BJ (cell line): ENCODE data around the gene DLG2. TPM values are rescaled to one million over a fixed set of nuclear protein-coding genes. Genes with fewer than 3 reads are reported as not detected.

Experiments used
- CTCF ChIA-PET: fragments of 350-600 bp; formaldehyde crosslinking; extraction: SDS; loops from one replicate; lab custom pipeline; 2021; ENCODE audit warnings: antibody characterized with exemption, inconsistent platforms; lab: Yijun Ruan, JAX
- POLR2A ChIA-PET: fragments of 300-600 bp; sonication (Branson Sonifier 250); formaldehyde crosslinking; extraction: SDS; loops from one replicate; lab custom pipeline; 2021; ENCODE audit warnings: antibody characterized with exemption; lab: Charles Lee
- DNase-seq: peaks from one replicate; pipeline ENCODE4 v3.0.0-alpha.2; 2011; ENCODE audit warnings: low read depth
- H3K27me3 ChIP-seq: 2 replicates; pipeline ENCODE4 v1.6.0; 2011; ENCODE audit warnings: low read length; ENCODE audit not compliant: control insufficient read depth, insufficient read depth
- H3K36me3 ChIP-seq: 2 replicates; pipeline ENCODE4 v1.5.1; 2011; ENCODE audit warnings: low read length; ENCODE audit not compliant: control insufficient read depth, insufficient read depth
- H3K4me3 ChIP-seq: 2 replicates; pipeline ENCODE4 v1.5.1; 2011; ENCODE audit warnings: low read depth, mild to moderate bottlenecking, control low read depth, low read length
- polyA plus RNA-seq: library from polyadenylated mRNA; depleted of rRNA; stranded (reverse); fragments of >200 nt; gene quantifications from 2 replicates; pipeline ENCODE4 v1.2.3, GENCODE V29; 2011
- TF ChIP-seq, protein P1 (sequence below): IDR thresholded peaks from 2 replicates; pipeline ENCODE4 v1.5.1; 2011; ENCODE audit warnings: low read depth, mild to moderate bottlenecking, control low read depth, inconsistent platforms, low read length, moderate library complexity; ENCODE audit not compliant: insufficient read depth

The DLG2 gene
- polyA plus RNA-seq, 1 experiment, result 0.28 TPM

DNA sequence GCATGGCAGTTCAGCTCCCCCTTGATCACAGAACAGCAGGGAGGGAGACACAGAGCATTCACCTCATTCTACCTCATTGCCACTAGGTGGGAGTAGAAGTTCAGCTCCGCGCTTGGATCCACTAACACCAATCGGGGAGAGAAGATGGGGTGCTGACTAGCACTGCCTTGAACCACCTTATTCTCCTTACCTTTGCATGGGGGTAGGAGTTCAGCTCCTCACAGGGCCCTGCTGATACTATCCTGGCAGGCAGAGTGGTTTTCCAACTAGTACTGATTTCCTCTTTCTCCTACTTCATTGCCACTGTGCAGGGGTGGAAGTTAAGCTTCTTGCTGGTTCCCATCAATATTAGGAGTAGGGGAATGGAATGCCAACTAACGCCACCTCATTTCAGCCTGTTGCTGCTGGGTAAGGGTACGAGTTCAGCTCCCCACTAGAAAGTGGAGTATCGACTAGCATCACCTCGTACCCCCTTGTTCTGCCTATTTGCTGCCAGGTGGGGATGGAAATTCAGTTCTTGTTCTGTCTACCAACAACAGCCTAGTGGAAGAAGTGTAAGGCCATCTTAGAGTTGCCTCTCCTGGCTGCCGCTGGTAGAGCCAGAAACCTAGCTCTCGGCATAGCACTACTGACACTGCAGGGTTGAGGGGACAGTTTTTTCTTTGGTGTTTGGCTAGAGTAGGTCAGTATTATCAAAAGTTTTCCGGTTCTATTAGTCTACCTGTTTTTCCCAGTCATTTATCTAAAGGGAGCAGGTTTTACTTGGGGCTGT, 1790.1 kb downstream of the DLG2 start:
- DNase-seq, result no peak
- 0 out of 2 replicates have a peak, but pooled peaks cover 1% of the 10 kb centered on the region for H3K27me3 ChIP-seq
- TF ChIP-seq, protein P1, sequence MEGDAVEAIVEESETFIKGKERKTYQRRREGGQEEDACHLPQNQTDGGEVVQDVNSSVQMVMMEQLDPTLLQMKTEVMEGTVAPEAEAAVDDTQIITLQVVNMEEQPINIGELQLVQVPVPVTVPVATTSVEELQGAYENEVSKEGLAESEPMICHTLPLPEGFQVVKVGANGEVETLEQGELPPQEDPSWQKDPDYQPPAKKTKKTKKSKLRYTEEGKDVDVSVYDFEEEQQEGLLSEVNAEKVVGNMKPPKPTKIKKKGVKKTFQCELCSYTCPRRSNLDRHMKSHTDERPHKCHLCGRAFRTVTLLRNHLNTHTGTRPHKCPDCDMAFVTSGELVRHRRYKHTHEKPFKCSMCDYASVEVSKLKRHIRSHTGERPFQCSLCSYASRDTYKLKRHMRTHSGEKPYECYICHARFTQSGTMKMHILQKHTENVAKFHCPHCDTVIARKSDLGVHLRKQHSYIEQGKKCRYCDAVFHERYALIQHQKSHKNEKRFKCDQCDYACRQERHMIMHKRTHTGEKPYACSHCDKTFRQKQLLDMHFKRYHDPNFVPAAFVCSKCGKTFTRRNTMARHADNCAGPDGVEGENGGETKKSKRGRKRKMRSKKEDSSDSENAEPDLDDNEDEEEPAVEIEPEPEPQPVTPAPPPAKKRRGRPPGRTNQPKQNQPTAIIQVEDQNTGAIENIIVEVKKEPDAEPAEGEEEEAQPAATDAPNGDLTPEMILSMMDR, result peak; percentile 77
- no peak overlapping the region for H3K4me3 ChIP-seq
- POLR2A ChIA-PET, result interaction anchor here (0.5 kb wide), 1 partner anchor 405 kb away, joined by 3 read pairs; no protein-coding TSS in a partner anchor
- H3K36me3 ChIP-seq, result no peaks in the 10 kb centered on the region
- CTCF ChIA-PET, result interaction anchor here (0.6 to 4.2 kb wide), 16 partner anchors 8 to 730 kb away, joined by 3 to 31 read pairs (median 5); no protein-coding TSS in a partner anchor

DNA sequence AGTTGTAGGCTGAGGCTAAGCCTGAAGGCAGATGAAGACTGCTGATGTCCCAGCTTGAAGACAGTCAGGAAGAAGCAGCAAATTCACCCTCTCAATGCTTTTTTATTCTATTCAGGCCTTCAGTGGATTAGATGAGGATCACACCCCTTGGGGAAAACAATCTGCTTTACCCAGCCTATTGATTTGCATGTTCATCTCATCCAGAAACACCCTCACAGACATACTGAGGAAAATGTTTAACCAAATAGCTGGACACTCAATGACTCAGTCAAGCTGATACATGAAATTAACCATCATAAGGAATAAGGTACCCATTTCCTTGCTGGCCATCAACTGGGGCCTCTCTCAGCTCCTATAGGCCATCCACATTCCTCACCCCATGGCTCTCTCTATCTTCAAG, 1791.1 kb downstream of the DLG2 start:
- TF ChIP-seq, protein P1, result no peak
- POLR2A ChIA-PET, result no interaction called here
- DNase-seq, result no peak
- CTCF ChIA-PET, result interaction anchor here (0.6 to 4.2 kb wide), 15 partner anchors 9 to 731 kb away, joined by 3 to 31 read pairs (median 5); no protein-coding TSS in a partner anchor
- H3K4me3 ChIP-seq, result no peak overlapping the region
- H3K36me3 ChIP-seq, result no peaks in the 10 kb centered on the region
- H3K27me3 ChIP-seq, result 0 out of 2 replicates have a peak, but pooled peaks cover 1% of the 10 kb centered on the region

DNA sequence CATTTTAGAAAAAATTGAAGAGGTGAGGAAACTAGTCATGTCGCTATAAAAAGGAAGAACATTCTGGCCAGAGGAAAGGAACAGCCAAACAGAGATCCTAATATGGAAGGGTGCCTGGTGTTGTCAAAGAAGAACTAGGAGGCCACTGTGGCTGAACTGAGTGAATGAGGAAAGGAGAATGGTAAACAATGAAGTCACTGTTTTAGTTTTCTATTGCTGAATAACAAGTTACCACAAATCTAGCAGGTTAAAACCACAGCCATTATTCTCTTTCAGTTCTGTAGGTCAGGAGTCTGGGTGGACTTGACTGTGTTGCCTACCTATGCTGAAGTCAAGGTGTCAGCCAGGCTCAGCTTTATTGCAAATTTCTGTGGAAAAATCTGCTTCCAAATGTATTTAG, 1791.7 kb downstream of the DLG2 start:
- Histone ChIP-seq H3K36me3 (no peaks in the 10 kb centered on the region), H3K4me3 (no peak overlapping the region), H3K27me3 (0 out of 2 replicates have a peak, but pooled peaks cover 1% of the 10 kb centered on the region)
- TF ChIP-seq, protein P1, result no peak
- CTCF ChIA-PET, result interaction anchor here (0.7 to 3.4 kb wide), 4 partner anchors 14 to 729 kb away, joined by 3 to 24 read pairs (median 11); no protein-coding TSS in a partner anchor
- DNase-seq, result no peak
- POLR2A ChIA-PET, result no interaction called here

DNA sequence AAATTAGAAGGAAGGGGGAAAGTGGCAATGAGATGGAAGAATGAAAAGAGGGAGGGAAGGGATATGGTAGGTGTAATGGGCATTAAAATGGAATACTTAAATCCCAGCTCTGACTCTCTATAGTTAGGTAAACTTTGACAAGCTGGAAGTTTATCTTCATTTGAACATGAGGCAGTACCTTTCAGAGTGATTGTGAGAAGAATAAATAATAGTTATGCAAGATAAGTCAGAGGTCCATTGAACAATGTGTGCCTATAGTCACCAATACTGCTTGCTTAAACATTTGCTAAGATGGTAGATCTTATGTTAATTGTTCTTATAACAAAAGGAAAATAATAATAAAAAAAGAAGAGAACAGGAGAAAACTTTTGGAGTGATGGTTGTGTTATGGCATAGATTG, 1795.2 kb downstream of the DLG2 start:
- ChIA-PET POLR2A (no interaction called here), CTCF (interaction anchor here (0.6 kb wide), 1 partner anchor 9 kb away, joined by 3 read pairs; no protein-coding TSS in a partner anchor)
- Histone ChIP-seq H3K36me3 (no peaks in the 10 kb centered on the region), H3K4me3 (no peak overlapping the region), H3K27me3 (0 out of 2 replicates have a peak, but pooled peaks cover 1% of the 10 kb centered on the region)
- TF ChIP-seq, protein P1, result no peak
- no peak for DNase-seq

DNA sequence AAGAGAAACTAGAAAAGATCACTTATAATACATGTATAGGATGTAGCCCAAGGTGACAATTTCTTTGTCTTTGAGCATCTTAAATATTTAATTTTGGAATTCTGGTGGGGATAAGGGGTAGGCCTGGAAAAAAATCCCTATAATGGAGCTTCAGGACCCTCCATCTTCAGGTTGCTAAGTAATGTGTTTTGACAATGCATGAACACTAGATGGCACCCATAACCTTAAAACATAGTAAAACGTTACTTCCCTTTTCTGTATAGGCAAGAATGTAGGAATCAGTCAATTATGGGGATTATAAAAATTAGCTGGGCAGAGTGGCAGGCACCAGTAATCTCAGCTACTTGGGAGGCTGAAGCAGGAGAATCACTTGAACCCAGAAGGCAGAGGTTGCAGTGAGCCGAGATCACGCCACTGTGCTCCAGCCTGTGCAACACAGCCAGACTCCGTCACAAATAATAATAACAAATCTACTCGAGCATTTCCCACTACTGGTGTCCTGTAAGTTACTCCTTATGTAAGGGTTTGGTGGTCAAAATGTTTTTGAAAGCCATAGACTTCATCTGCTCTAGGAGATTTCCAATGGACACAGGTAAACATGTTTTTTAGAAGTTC, 1799.1 kb downstream of the DLG2 start:
- POLR2A ChIA-PET, result no interaction called here

More for the DNA sequence above, 1799.1 kb downstream of the DLG2 start:
- CTCF ChIA-PET, result interaction anchor here (0.6 to 2.5 kb wide), 11 partner anchors 10 to 1111 kb away, joined by 3 to 31 read pairs (median 4); no protein-coding TSS in a partner anchor
- no peaks in the 10 kb centered on the region for H3K27me3 ChIP-seq
- no peak overlapping the region for H3K4me3 ChIP-seq
- no peaks in the 10 kb centered on the region for H3K36me3 ChIP-seq
- DNase-seq, result no peak
- TF ChIP-seq, protein P1, result peak; percentile 66
